Measurements from ENCODE around the gene C6orf47. TPM values are rescaled to one million over a fixed set of nuclear protein-coding genes. Genes with fewer than 3 reads are reported as not detected.

The C6orf47 gene
- total RNA-seq, 4 donors from 2014 or later, result 35.8 to 39.9 (median 37.2) TPM

- 0% methylated on average over 50 of the region's 50 CpGs for WGBS, 2 donors
- H3K4me3 ChIP-seq (ENCODE audit: low read depth, poor library complexity, severe bottlenecking), result no peak overlapping the region
- DNase-seq (ENCODE audit: low spot score in 2 of 2), result peak; percentile 98 to 99
- intact Hi-C loops (cut with DNase I; ENCODE audit: low total_unique reads), result no loop called here
- TF ChIP-seq POLR2A (IDR thresholded peaks at IDR 0.05) (peak in 1 of 2 donors; percentile 63), CTCF (IDR thresholded peaks at IDR 0.05) (peak in 1 of 3 donors; percentile 68)
Measured at GRCh38 chr6:31619805-31620585, 40.6 kb downstream of the C6orf47 start.

- no peak overlapping the region for H3K4me3 ChIP-seq (ENCODE audit: low read depth, poor library complexity, severe bottlenecking)
- no peak for DNase-seq (ENCODE audit: low spot score in 2 of 2)
- intact Hi-C loops (cut with DNase I; ENCODE audit: low total_unique reads), result no loop called here
- 81 to 86% methylated on average over 2 of the region's 2 CpGs for WGBS, 2 donors
- TF ChIP-seq CTCF (IDR thresholded peaks at IDR 0.05) (no peak), POLR2A (IDR thresholded peaks at IDR 0.05) (no peak)
Measured at GRCh38 chr6:31617010-31617409, 43.6 kb downstream of the C6orf47 start.

- WGBS, 2 donors, result 60 to 62% methylated on average over 7 of the region's 7 CpGs
- H3K4me3 ChIP-seq (ENCODE audit: low read depth, poor library complexity, severe bottlenecking), result no peak overlapping the region
- intact Hi-C loops (cut with DNase I; ENCODE audit: low total_unique reads), result no loop called here
Measured at GRCh38 chr6:31615748-31616147, 44.8 kb downstream of the C6orf47 start.

GRCh38 chr6:31614684-31615578 lies 45.6 kb downstream of the C6orf47 start, which contains the start of gene AIF1:
Gene AIF1 (plus strand): TSS chr6:31615234. CDS start chr6:31615330, 96 bp downstream.
- 63 to 77% methylated on average over 6 of the region's 6 CpGs for WGBS, 2 donors
- TF ChIP-seq POLR2A (IDR thresholded peaks at IDR 0.05) (no peak), CTCF (IDR thresholded peaks at IDR 0.05) (no peak)
- no peak within 1 kb of the TSS for H3K4me3 ChIP-seq (ENCODE audit: low read depth, poor library complexity, severe bottlenecking)
- no peak for DNase-seq (ENCODE audit: low spot score in 2 of 2)
- intact Hi-C loops (cut with DNase I; ENCODE audit: low total_unique reads), result no loop called here

More at GRCh38 chr6:31615748-31616147, 44.8 kb downstream of the C6orf47 start:
- DNase-seq (ENCODE audit: low spot score in 2 of 2), result no peak
- no peak for TF ChIP-seq CTCF (IDR thresholded peaks at IDR 0.05)
- no peak for TF ChIP-seq POLR2A (IDR thresholded peaks at IDR 0.05)

- H3K4me3 ChIP-seq (ENCODE audit: low read depth, poor library complexity, severe bottlenecking), result no peak overlapping the region
- WGBS, 2 donors, result 72 to 84% methylated on average over 8 of the region's 8 CpGs
- no peak for DNase-seq (ENCODE audit: low spot score in 2 of 2)
- intact Hi-C loops (cut with DNase I; ENCODE audit: low total_unique reads), result no loop called here
- TF ChIP-seq CTCF (IDR thresholded peaks at IDR 0.05) (no peak), POLR2A (IDR thresholded peaks at IDR 0.05) (no peak)
Measured at GRCh38 chr6:31614075-31614619, 46.4 kb downstream of the C6orf47 start.

All from lower leg skin (tissue), 4 donors.